ENCODE data around the gene RYR1.
"Not testable (repeated sequence)": the region's sequence is repeated elsewhere in the genome, so short reads cannot be mapped to it uniquely, and the experiment has no call there.

The RYR1 gene

GRCh38 chr19:38496116-38496515 is 62.6 kb downstream of the RYR1 start:
- no peak for DNase-seq

DNA sequence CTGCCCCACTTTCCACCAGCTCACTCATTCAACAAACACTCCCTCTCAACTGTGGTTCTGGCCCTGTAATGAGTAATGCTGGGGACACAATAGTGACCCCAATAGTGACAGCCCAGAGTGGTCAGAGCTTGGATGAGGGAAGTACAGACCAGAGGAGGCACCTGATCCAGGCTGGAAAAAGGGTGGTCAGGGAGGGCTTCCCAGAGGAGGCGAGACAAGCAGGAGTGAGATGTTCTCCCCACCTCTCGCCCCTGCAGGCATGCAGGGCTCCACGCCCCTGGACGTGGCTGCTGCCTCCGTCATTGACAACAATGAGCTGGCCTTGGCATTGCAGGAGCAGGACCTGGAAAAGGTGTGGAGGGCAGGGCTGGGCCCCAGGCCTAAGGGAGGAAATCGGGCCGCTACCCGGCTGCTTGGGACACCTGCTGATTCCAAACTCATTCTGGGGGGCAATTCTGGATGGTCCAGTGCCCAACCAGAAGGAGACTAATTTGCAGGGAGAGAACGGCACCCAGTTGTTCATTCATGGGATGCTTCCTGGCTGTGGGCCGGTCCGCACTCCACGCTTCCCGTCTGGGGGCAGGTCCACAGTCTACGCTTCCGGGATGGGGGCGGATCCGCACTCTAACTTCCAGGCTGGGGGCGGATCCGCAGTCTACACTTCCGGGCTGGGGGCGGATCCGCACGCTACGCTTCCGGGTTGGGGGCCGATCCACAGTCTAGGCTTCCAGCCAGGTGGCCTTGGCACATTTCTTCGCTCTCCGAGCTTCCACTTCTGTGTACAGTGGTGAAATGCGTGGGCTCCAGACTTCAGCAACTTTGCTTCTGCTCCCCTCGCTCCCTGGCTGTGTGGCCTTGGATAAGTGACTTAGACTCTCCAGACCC is 63.4 kb downstream of the RYR1 start:
- DNase-seq: no peak

- no peak for DNase-seq
Measured at GRCh38 chr19:38497907-38498306, 64.4 kb downstream of the RYR1 start.

- DNase-seq: no peak
Measured at GRCh38 chr19:38499532-38499931, 66.0 kb downstream of the RYR1 start.

- no peak for DNase-seq
Measured at GRCh38 chr19:38500450-38500849, 67.0 kb downstream of the RYR1 start.

- no peak for DNase-seq
Measured at GRCh38 chr19:38502410-38503076, 69.1 kb downstream of the RYR1 start.

GRCh38 chr19:38503077-38503410 is 69.6 kb downstream of the RYR1 start:
- no peak for DNase-seq

- DNase-seq: no peak
Measured at GRCh38 chr19:38505958-38506357, 72.5 kb downstream of the RYR1 start.

DNA sequence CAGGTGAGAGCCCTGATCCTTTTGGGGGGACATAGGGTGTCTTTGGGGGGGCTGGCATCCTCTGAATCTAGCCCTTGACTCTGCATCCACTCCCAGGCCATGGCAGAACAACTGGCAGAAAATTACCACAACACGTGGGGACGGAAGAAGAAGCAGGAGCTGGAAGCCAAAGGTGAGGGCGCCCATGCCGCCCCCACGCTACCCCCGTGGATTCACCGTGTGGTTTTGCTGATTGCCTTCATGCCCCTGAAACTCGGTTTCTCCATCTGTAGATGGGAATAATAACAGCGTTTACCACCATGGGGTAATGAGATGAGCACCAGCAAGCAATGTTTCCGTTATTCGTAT is 72.9 kb downstream of the RYR1 start:
- DNase-seq: no peak

DNA sequence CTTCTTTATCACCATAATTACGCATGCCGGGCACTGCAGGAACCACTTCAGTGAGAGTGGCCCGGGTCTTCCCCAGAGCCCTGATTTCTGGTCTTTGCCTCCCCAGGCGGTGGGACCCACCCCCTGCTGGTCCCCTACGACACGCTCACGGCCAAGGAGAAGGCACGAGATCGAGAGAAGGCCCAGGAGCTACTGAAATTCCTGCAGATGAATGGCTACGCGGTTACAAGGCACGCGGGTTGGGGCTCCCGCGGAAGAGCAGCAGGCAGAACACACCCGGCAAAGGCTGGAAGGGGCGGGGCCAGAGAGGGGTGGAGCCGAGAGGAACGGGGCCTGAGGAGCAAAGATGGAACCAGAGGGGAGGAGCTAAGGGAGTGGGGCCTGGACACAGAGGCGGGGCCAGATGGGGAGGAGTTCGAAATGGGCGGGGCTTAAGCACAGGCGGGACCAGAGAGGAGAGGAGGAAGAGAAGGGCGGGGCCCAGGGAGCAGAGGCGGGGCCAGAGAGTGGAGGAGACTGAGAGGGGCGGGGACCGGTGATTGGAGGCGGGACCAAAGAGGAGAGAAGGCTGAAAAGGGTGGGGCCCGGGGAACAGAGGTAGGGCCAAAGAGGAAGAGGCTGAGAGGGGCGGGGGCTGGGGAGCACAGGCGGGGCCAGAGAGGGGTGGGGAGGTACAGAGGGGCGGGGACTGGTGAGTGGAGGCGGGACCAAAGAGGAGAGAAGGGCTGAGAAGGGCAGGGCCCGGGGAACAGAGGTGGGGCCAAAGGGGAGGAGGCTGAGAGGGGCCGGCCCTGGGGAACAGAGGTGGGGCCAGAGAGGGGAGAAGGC is 73.4 kb downstream of the RYR1 start:
- DNase-seq: no peak

DNA sequence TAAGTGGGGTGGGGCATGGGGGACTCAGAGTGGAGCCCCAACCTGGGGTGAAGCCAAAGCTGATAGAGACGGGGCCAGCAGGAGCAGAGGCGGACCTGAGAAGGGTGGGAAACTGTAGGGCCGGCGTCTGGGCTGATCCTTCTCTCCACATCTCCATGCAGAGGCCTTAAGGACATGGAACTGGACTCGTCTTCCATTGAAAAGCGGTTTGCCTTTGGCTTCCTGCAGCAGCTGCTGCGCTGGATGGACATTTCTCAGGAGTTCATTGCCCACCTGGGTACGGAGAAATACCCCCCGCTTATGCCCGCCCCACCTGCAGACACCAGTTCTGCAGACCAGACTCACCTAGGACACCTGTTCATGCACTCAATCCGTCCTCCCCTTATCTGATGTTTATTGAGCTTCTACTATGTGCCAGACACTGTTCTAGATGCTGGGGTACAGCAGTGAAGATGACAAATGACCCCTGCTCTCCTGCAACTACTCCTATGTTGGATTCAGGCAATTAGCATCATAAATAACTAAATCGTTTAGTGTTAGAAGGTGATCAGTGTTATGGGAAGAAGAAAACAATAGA is 74.1 kb downstream of the RYR1 start:
- DNase-seq: no peak

DNA sequence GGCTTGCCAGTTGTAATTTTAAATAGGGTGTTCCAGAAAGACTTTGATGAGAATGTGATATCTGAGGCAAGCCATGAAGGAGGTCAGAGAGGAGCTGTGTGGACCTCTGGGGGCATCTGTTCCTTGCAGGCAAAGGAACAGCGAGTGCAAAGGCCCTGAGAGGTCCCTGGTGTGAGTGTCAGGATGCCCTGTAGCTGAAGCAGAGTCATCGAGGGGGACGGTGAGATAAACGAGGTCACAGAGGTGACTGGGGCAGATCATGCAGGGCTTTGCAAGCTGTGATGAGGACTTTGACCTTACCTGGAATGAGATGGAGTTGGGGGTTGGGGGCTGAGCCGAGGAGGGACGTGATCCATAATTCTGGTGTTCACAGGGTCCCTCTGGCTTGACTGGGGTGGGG is 75.0 kb downstream of the RYR1 start:
- DNase-seq: no peak

- DNase-seq: no peak
Measured at GRCh38 chr19:38509027-38509426, 75.5 kb downstream of the RYR1 start.

GRCh38 chr19:38511074-38511708 is 77.7 kb downstream of the RYR1 start:
- DNase-seq: no peak

DNA sequence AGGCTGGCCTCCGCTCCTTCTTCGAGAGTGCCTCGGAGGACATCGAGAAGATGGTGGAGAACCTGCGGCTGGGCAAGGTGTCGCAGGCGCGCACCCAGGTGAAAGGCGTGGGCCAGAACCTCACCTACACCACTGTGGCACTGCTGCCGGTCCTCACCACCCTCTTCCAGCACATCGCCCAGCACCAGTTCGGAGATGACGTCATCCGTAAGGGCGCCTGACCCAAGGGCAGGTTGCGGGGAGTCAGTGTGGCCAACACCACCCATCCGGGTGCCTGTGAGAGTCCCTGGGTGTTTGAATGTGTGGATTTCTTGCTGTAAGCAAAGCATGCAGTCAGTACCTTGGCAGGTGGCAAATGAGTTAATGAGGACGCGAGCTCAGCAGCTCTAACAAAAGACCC is 78.8 kb downstream of the RYR1 start:
- no peak for DNase-seq

DNA sequence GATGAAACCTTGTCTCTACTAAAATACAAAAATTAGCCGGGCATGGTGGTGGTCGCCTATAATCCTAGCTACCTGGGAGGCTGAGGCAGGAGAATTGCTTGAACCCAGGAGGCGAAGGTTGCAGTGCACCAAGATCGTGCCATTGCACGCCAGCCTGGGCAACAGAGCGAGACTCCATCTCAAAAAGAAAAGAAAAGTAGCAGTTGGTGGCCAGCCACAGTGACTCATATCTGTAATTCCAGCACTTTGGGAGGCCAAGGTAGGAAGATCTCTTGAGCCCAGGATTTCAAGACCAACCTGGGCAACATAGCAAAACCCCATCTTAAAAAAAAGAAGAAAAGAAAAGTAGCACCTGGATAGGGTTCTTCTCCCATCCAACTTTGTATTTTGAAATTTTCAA is 79.7 kb downstream of the RYR1 start:
- DNase-seq: not testable (repeated sequence)

- no peak for DNase-seq
Measured at GRCh38 chr19:38513762-38514167, 80.3 kb downstream of the RYR1 start.

DNA sequence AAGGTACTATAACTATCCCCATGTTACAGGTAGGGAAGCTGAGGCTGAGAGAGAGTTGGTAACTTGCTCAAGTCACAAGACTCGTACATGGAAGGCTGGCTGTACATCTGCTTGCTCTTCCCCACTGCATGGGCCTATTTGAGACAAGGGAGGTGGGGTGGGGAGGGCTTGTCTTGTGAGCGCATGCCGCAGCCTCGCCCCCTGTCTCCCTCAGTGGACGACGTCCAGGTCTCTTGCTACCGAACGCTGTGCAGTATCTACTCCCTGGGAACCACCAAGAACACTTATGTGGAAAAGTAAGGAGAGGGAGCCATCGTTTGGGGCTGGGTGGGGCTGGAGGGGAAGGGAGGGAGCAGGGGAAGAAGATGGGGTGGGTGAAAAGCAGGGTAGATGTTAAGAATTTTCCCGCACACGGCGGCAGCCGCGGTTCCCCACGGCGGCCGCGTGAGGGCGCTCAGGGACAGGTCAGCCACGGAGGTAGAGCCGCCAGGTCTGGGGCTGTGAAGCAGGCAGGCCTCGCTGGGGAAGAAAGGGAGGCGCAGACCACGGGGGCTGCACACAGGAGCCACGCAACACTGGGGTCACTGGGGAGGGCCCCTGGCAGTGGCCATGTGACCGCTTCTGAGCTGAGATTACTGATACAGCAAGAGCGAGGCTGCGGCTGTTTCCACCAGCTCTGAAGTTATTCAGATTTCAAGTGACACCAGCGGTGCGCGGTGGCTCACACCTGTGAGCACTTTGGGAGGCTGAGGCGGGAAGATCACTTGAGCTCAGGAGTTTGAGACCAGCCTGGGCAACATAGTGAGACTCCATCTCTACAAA is 81.5 kb downstream of the RYR1 start:
- no peak for DNase-seq

- DNase-seq: no peak
Measured at GRCh38 chr19:38515896-38516295, 82.4 kb downstream of the RYR1 start.

GRCh38 chr19:38516802-38517201 is 83.3 kb downstream of the RYR1 start:
- DNase-seq: no peak

DNA sequence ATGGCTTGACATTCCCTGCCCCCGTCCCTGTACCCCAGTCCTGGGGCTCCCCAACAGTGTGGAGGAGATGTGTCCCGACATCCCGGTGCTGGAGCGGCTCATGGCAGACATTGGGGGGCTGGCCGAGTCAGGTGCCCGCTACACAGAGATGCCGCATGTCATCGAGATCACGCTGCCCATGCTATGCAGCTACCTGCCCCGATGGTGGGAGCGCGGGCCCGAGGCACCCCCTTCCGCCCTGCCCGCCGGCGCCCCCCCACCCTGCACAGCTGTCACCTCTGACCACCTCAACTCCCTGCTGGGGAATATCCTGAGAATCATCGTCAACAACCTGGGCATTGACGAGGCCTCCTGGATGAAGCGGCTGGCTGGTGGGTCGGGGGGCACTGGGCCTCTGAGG is 83.8 kb downstream of the RYR1 start:
- DNase-seq: no peak

GRCh38 chr19:38517980-38518379 is 84.5 kb downstream of the RYR1 start:
- DNase-seq: not testable (repeated sequence)
